Colonic mucosa (tissue), 4 donors: ENCODE measurements around the gene GLTP. TPM values are rescaled to one million over a fixed set of nuclear protein-coding genes. Genes with fewer than 3 reads are reported as not detected.
"Not testable (repeated sequence)": the region's sequence is repeated elsewhere in the genome, so short reads cannot be mapped to it uniquely, and the experiment has no call there.

ENCODE experiments used
- DNase-seq: peaks from one replicate; pipeline ENCODE4 v3.0.0-alpha.2; 2020
- H3K27ac ChIP-seq: fragments of 200-600 bp; one replicate; pipeline ENCODE4 v1.8.0; 2021
- H3K27me3 ChIP-seq: fragments of 200-600 bp; one replicate; pipeline ENCODE4 v1.8.0; 2021
- H3K36me3 ChIP-seq: fragments of 200-600 bp; one replicate; pipeline ENCODE4 v1.8.0; 2021
- H3K4me1 ChIP-seq: fragments of 200-600 bp; one replicate; pipeline ENCODE4 v1.8.0; 2021; ENCODE audit warnings: mild to moderate bottlenecking
- H3K4me3 ChIP-seq: fragments of 200-600 bp; one replicate; pipeline ENCODE4 v1.8.0; 2021
- H3K9ac ChIP-seq, 2 donors: one replicate each; pipeline ENCODE4 v1.7.0; 2013; ENCODE audit warnings: control low read depth in 2 of 2, low read depth in 2 of 2, low read length in 2 of 2
- H3K9me3 ChIP-seq: fragments of 200-600 bp; one replicate; pipeline ENCODE4 v1.8.0; 2021
- intact Hi-C: fragments of 100-400 bp; cut with DNase I; formaldehyde crosslinking; loops from one replicate; pipeline ENCODE4 v1.14.1; 2022
- total RNA-seq, 2 donors: library from RNA; stranded (reverse); fragmentation: NEBNext Ultra II Directional in 1 of 2; extraction: Animal tissue kit (Norgen Biotek cat#: 25700) in 1 of 2; gene quantifications; one replicate each; pipeline ENCODE4 v1.2.1, GENCODE V29; 2021
- TF ChIP-seq, protein P1 (sequence below): fragments of 200-600 bp; IDR thresholded peaks from one replicate; pipeline ENCODE4 v1.8.0; 2022; ENCODE audit warnings: antibody characterized with exemption, mild to moderate bottlenecking
- donor health status: healthy.
- donor health status: DM: no; HTN: no; CAD: no.
- donor health status: DM: no; HTN: no; CAD: no.

GLTP gene
- total RNA-seq, 2 donors from 2014 or later, result 72.0 to 76.3 TPM

- no peaks in the 10 kb centered on the region for H3K9me3 ChIP-seq
- no peaks in the 10 kb centered on the region for H3K27me3 ChIP-seq
- peaks cover 17% of the 10 kb centered on the region for H3K4me1 ChIP-seq
- no peaks in the 10 kb centered on the region for H3K36me3 ChIP-seq
- intact Hi-C loops, result no loop called here
- TF ChIP-seq, protein P1, sequence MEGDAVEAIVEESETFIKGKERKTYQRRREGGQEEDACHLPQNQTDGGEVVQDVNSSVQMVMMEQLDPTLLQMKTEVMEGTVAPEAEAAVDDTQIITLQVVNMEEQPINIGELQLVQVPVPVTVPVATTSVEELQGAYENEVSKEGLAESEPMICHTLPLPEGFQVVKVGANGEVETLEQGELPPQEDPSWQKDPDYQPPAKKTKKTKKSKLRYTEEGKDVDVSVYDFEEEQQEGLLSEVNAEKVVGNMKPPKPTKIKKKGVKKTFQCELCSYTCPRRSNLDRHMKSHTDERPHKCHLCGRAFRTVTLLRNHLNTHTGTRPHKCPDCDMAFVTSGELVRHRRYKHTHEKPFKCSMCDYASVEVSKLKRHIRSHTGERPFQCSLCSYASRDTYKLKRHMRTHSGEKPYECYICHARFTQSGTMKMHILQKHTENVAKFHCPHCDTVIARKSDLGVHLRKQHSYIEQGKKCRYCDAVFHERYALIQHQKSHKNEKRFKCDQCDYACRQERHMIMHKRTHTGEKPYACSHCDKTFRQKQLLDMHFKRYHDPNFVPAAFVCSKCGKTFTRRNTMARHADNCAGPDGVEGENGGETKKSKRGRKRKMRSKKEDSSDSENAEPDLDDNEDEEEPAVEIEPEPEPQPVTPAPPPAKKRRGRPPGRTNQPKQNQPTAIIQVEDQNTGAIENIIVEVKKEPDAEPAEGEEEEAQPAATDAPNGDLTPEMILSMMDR, result no peak
- peak overlapping the region; percentile 86 for H3K27ac ChIP-seq
- DNase-seq, result no peak
- no peak overlapping the region for H3K4me3 ChIP-seq
- H3K9ac ChIP-seq, result peak overlapping the region; percentile 47 to 62
Measured at GRCh38 chr12:109864916-109865315, 15.4 kb downstream of the GLTP start.

DNA sequence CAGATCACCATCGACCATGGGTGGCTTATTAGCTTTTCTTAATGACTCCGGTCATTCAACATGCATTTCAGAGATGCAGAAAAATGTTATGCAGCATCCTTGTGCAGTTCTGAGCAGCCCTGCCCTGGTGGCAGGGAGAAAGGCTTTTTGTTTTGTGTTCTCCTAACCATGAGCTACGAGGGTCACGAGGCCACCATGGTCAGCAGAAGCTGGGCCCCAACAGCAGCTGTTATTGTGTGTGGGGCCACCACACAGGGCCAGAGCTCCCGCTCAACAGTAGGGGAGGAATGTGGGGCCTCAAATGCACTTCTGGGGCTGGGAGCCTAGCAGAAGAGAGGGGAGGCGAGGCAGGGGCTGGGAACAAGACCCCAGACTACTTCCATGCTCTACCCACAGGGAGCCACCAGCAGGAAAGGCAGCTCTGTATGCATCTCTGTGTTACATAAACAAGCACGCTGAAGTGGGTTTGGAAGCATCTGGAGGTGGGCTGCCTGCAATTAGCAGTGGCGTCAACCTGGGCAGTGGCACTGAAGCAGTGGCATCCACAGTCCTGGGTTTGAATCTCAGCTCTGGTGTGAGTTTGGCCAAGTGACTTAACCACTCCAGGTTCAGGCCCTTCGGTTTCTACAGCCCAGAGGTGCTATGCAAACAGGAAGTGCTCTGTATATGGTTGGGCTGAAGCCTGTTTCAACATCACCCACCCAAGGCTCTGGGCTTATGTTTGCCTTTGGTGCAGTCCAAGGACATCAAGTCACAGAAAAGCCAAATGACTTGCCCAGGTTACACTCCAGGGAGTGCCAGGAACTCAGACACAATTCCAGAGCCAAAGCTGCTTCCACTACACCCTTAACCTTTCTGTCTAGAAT is 16.3 kb downstream of the GLTP start:
- Histone ChIP-seq H3K27ac (peak overlapping the region; percentile 86), H3K9me3 (no peaks in the 10 kb centered on the region), H3K4me3 (no peak overlapping the region), H3K36me3 (no peaks in the 10 kb centered on the region), H3K4me1 (peaks cover 17% of the 10 kb centered on the region), H3K9ac (peak overlapping the region in 1 of 2 donors; percentile 36), H3K27me3 (no peaks in the 10 kb centered on the region)
- intact Hi-C loops, result no loop called here
- TF ChIP-seq, protein P1, result no peak
- DNase-seq, result peak; percentile 84

- not testable (repeated sequence) for H3K36me3 ChIP-seq
Measured at GRCh38 chr12:109862491-109862890, 17.9 kb downstream of the GLTP start.

GRCh38 chr12:109861689-109862314 is 18.5 kb downstream of the GLTP start:
- intact Hi-C loops, result no loop called here
- H3K9me3 ChIP-seq, result no peaks in the 10 kb centered on the region
- H3K27ac ChIP-seq, result no peak overlapping the region
- DNase-seq, result peak; percentile 35
- peaks cover 17% of the 10 kb centered on the region for H3K4me1 ChIP-seq
- peaks cover 10% of the 10 kb centered on the region for H3K36me3 ChIP-seq
- TF ChIP-seq, protein P1, result no peak
- no peak overlapping the region for H3K4me3 ChIP-seq
- no peaks in the 10 kb centered on the region for H3K27me3 ChIP-seq
- peak overlapping the region in 1 of 2 donors; percentile 13 for H3K9ac ChIP-seq

More at GRCh38 chr12:109862491-109862890, 17.9 kb downstream of the GLTP start:
- intact Hi-C loops, H3K9me3 ChIP-seq, DNase-seq, H3K9ac ChIP-seq, H3K27ac ChIP-seq, H3K4me3 ChIP-seq, H3K27me3 ChIP-seq: not testable (repeated sequence)
- peaks cover 17% of the 10 kb centered on the region for H3K4me1 ChIP-seq

DNA sequence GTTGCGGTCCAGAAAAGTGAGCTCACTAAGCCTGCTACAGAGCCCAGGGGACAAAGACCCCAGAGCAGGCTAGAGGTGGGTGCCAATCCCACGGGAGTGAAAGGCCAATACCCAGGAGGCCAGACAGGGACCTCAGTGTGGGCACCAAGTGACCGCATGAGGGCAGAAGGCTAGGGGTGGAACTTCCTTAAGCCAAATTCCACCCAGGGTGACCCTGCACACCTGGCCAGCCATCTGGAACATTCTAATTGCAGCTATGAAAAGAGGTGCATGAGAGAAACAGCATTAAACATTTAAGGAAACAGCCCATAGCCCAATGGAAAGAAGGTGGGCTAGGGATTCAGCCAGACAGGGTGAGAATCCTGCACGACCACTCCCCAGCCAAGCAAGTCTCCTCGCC is 19.4 kb downstream of the GLTP start:
- no peak overlapping the region for H3K27ac ChIP-seq
- H3K9ac ChIP-seq, result peak overlapping the region in 1 of 2 donors; percentile 48
- H3K4me3 ChIP-seq, result no peak overlapping the region
- TF ChIP-seq, protein P1, result no peak
- no peaks in the 10 kb centered on the region for H3K9me3 ChIP-seq
- peaks cover 13% of the 10 kb centered on the region for H3K36me3 ChIP-seq
- DNase-seq, result no peak
- intact Hi-C loops, result no loop called here
- H3K27me3 ChIP-seq, result no peaks in the 10 kb centered on the region
- H3K4me1 ChIP-seq, result peaks cover 15% of the 10 kb centered on the region

DNA sequence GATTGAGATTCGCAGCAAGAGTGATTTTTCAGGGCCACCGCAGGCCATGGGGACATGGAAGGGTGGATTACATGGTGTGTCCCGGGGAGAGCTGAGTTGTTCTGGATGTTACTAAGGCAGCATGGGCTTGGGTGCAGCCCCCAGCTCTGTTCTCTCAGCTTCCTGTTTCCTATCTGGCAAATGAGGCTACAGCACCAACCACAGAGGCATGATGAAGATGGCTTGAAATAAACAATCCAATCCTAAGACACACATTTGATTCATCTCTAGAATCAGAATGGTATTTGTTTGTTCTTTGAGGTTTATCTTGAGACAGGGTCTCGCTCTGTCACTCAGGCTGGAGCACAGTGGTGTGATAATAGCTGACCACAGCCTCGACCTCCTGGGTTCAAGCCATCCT is 21.6 kb downstream of the GLTP start:
- H3K27me3 ChIP-seq, result no peaks in the 10 kb centered on the region
- H3K36me3 ChIP-seq, result peaks cover 20% of the 10 kb centered on the region
- no peak overlapping the region for H3K4me3 ChIP-seq
- TF ChIP-seq, protein P1, result no peak
- intact Hi-C loops, result no loop called here
- no peak for DNase-seq
- no peaks in the 10 kb centered on the region for H3K9me3 ChIP-seq
- no peak overlapping the region for H3K27ac ChIP-seq
- H3K9ac ChIP-seq, result no peak overlapping the region
- H3K4me1 ChIP-seq, result peaks cover 2% of the 10 kb centered on the region
